WTC11 (cell line): ENCODE measurements around the gene VAC14. TPM values are rescaled to one million over a fixed set of nuclear protein-coding genes. Genes with fewer than 3 reads are reported as not detected.

Source experiments
- ATAC-seq: fragments of 200-7000 bp; cut with Tn5 transposase; 2 replicates; pipeline ENCODE4 v1.10.0; 2021; ENCODE audit warnings: mild to moderate bottlenecking, moderate library complexity
- CTCF ChIA-PET: fragments of 300-600 bp; sonication (Branson Sonifier 250); formaldehyde crosslinking; loops from one replicate; lab custom pipeline; 2021; ENCODE audit warnings: antibody characterized with exemption; lab: Charles Lee
- POLR2A ChIA-PET: fragments of 350-600 bp; sonication (Branson Sonifier 250); formaldehyde crosslinking; loops from one replicate; lab custom pipeline; 2021; ENCODE audit warnings: antibody characterized with exemption; lab: Charles Lee
- DNase-seq: peaks from one replicate; pipeline ENCODE4 v3.0.0; 2021; ENCODE audit warnings: low spot score
- H3K27ac Mint-ChIP-seq: 2 replicates; pipeline ENCODE4 v1.8.0; 2021; ENCODE audit warnings: mixed read lengths
- H3K27me3 Mint-ChIP-seq: 2 replicates; pipeline ENCODE4 v1.8.0; 2021; ENCODE audit warnings: low read depth, mild to moderate bottlenecking, moderate library complexity, mixed read lengths
- H3K36me3 Mint-ChIP-seq: 2 replicates; pipeline ENCODE4 v1.8.0; 2021; ENCODE audit warnings: mixed read lengths
- H3K4me1 Mint-ChIP-seq: 2 replicates; pipeline ENCODE4 v1.8.0; 2022; ENCODE audit warnings: mixed read lengths
- H3K4me3 Mint-ChIP-seq: 2 replicates; pipeline ENCODE4 v1.8.0; 2021; ENCODE audit warnings: mild to moderate bottlenecking, moderate library complexity, mixed read lengths
- H3K9me3 Mint-ChIP-seq: 2 replicates; pipeline ENCODE4 v1.8.0; 2021; ENCODE audit warnings: mixed read lengths
- CREM ChIP-seq: sonication (generic); formaldehyde crosslinking; IDR thresholded peaks from 2 replicates; pipeline ENCODE4 v1.8.1; 2022; ENCODE audit warnings: mild to moderate bottlenecking, missing genetic modification reagents, moderate library complexity
- E2F1 ChIP-seq: sonication (generic); formaldehyde crosslinking; IDR thresholded peaks from 2 replicates; pipeline ENCODE4 v1.8.0; 2022; ENCODE audit warnings: mild to moderate bottlenecking, missing genetic modification reagents
- HMGXB4 ChIP-seq: sonication (generic); formaldehyde crosslinking; IDR thresholded peaks from 2 replicates; pipeline ENCODE4 v1.8.1; 2023; ENCODE audit warnings: mild to moderate bottlenecking, moderate library complexity, missing genetic modification reagents
- IRF2 ChIP-seq: sonication (generic); formaldehyde crosslinking; IDR thresholded peaks from 2 replicates; pipeline ENCODE4 v1.8.0; 2022; ENCODE audit warnings: low read depth, missing genetic modification reagents, borderline replicate concordance
- KAT7 ChIP-seq: sonication (generic); formaldehyde crosslinking; IDR thresholded peaks from 2 replicates; pipeline ENCODE4 v1.8.1; 2023; ENCODE audit warnings: missing genetic modification reagents, mild to moderate bottlenecking, borderline replicate concordance
- MLX ChIP-seq: sonication (generic); formaldehyde crosslinking; IDR thresholded peaks from 2 replicates; pipeline ENCODE4 v1.8.1; 2023; ENCODE audit warnings: mild to moderate bottlenecking, missing genetic modification reagents, moderate library complexity
- MYBL2 ChIP-seq: sonication (generic); formaldehyde crosslinking; IDR thresholded peaks from 2 replicates; pipeline ENCODE4 v1.8.1; 2023; ENCODE audit warnings: mild to moderate bottlenecking, moderate library complexity, missing genetic modification reagents
- NR1H2 ChIP-seq: sonication (generic); formaldehyde crosslinking; IDR thresholded peaks from 2 replicates; pipeline ENCODE4 v1.9.0; 2021; ENCODE audit warnings: mild to moderate bottlenecking, moderate library complexity, missing genetic modification reagents
- NR2C2 ChIP-seq: sonication (generic); formaldehyde crosslinking; IDR thresholded peaks from 2 replicates; pipeline ENCODE4 v1.8.0; 2022; ENCODE audit warnings: mild to moderate bottlenecking, missing genetic modification reagents
- OVOL2 ChIP-seq: fragments of 250-450 bp; sonication (Bioruptor Pico); IDR thresholded peaks from 2 replicates; pipeline ENCODE4 v1.9.0; 2021; ENCODE audit warnings: mild to moderate bottlenecking, borderline replicate concordance
- PRRX2 ChIP-seq: fragments of 250-450 bp; sonication (Bioruptor Pico); IDR thresholded peaks from 2 replicates; pipeline ENCODE4 v1.8.0; 2021; ENCODE audit warnings: mild to moderate bottlenecking
- SMAD3 ChIP-seq: sonication (generic); formaldehyde crosslinking; IDR thresholded peaks from 2 replicates; pipeline ENCODE4 v1.8.0; 2022; ENCODE audit warnings: missing genetic modification reagents, mild to moderate bottlenecking, borderline replicate concordance
- SP1 ChIP-seq: sonication (generic); formaldehyde crosslinking; conservative IDR thresholded peaks from 2 replicates; pipeline ENCODE4 v1.8.1; 2022; ENCODE audit warnings: missing genetic modification reagents
- STAT6 ChIP-seq: sonication (generic); formaldehyde crosslinking; conservative IDR thresholded peaks from 2 replicates; pipeline ENCODE4 v1.8.1; 2023; ENCODE audit warnings: mild to moderate bottlenecking, low read depth, missing genetic modification reagents, moderate library complexity
- TCF7 ChIP-seq: sonication (generic); formaldehyde crosslinking; IDR thresholded peaks from 2 replicates; pipeline ENCODE4 v1.8.0; 2022; ENCODE audit warnings: mild to moderate bottlenecking, low read depth, missing genetic modification reagents, moderate library complexity
- USF2 ChIP-seq: sonication (generic); formaldehyde crosslinking; IDR thresholded peaks from 2 replicates; pipeline ENCODE4 v1.8.1; 2023; ENCODE audit warnings: mild to moderate bottlenecking, missing genetic modification reagents, moderate library complexity
- ZBTB43 ChIP-seq: sonication (generic); formaldehyde crosslinking; IDR thresholded peaks from 2 replicates; pipeline ENCODE4 v1.8.1; 2023; ENCODE audit warnings: mild to moderate bottlenecking, missing genetic modification reagents
- ZNF121 ChIP-seq: sonication (generic); formaldehyde crosslinking; IDR thresholded peaks from 2 replicates; pipeline ENCODE4 v1.8.0; 2023; ENCODE audit warnings: missing genetic modification reagents
- ZNF396 ChIP-seq: fragments of 250-450 bp; sonication (Bioruptor Pico); IDR thresholded peaks from 2 replicates; pipeline ENCODE4 v1.8.0; 2021; ENCODE audit warnings: mild to moderate bottlenecking, moderate library complexity, borderline replicate concordance
- total RNA-seq: library from RNA; stranded (reverse); gene quantifications from 3 replicates; pipeline ENCODE4 v1.2.3, GENCODE V29; 2021

The VAC14 gene
- total RNA-seq, 1 experiment from 2014 or later: 60.1 TPM

- ChIA-PET CTCF (interaction anchor here (1.0 kb wide), 1 partner anchor 11 kb away, joined by 4 read pairs; no protein-coding TSS in a partner anchor), POLR2A (no interaction called here)
- Mint-ChIP-seq H3K4me3 (no peak overlapping the region), H3K9me3 (peaks cover 7% of the 10 kb centered on the region), H3K27me3 (no peaks in the 10 kb centered on the region), H3K36me3 (peaks cover 64% of the 10 kb centered on the region), H3K27ac (no peak overlapping the region), H3K4me1 (peaks cover 2% of the 10 kb centered on the region; the same call in 1 of the 2 replicates)
- ATAC-seq (no peak), DNase-seq (no peak)
- TF ChIP-seq STAT6 (CRISPR knock-in tag) (no peak), PRRX2 (CRISPR knock-in tag) (no peak), ZNF396 (no peak), CREM (no peak), NR1H2 (CRISPR knock-in tag) (no peak), TCF7 (CRISPR knock-in tag) (no peak), MLX (no peak), SP1 (no peak), ZNF121 (CRISPR knock-in tag) (no peak), IRF2 (no peak), NR2C2 (CRISPR knock-in tag) (no peak), SMAD3 (CRISPR knock-in tag) (no peak), E2F1 (CRISPR knock-in tag) (no peak), HMGXB4 (CRISPR knock-in tag) (no peak), OVOL2 (CRISPR knock-in tag) (no peak), MYBL2 (no peak), ZBTB43 (CRISPR knock-in tag) (no peak), USF2 (no peak)
- TF ChIP-seq, all 79 proteins: peak for 0
These were observed 19.2 kb downstream of the VAC14 start for GRCh38 chr16:70781800-70782199.

- ChIA-PET POLR2A (no interaction called here), CTCF (interaction anchor here (1.0 to 2.6 kb wide), 4 partner anchors 8 to 101 kb away, joined by 3 to 11 read pairs (median 4); no protein-coding TSS in a partner anchor)
- peaks cover 7% of the 10 kb centered on the region for H3K9me3 Mint-ChIP-seq
- H3K4me1 Mint-ChIP-seq: peaks cover 2% of the 10 kb centered on the region; the same call in 1 of the 2 replicates
- peaks cover 63% of the 10 kb centered on the region for H3K36me3 Mint-ChIP-seq
- no peaks in the 10 kb centered on the region for H3K27me3 Mint-ChIP-seq
- H3K4me3 Mint-ChIP-seq: no peak overlapping the region
- H3K27ac Mint-ChIP-seq: peak overlapping the region; percentile 36; the same call in 1 of the 2 replicates
- TF ChIP-seq E2F1 (CRISPR knock-in tag) (no peak), KAT7 (no peak)
- DNase-seq (no peak), ATAC-seq (no peak)
These were observed 20.4 kb downstream of the VAC14 start for GRCh38 chr16:70780546-70780945.
